ENCODE measurements around the gene FILIP1L. TPM values are rescaled to one million over a fixed set of nuclear protein-coding genes. Genes with fewer than 3 reads are reported as not detected.

Gene FILIP1L
- total RNA-seq, 2 experiments from 2014 or later: not detected

GRCh38 chr3:100019719-100020118, 94.6 kb downstream of the FILIP1L start:
- peaks cover 6% of the 10 kb centered on the region; the same call in 1 of the 2 replicates for H3K9me3 ChIP-seq (ENCODE audit: low read length)
- no peaks in the 10 kb centered on the region for H3K79me2 ChIP-seq (ENCODE audit: insufficient read depth, low read depth, low read length)
- no peak overlapping the region for H3K27ac ChIP-seq (ENCODE audit: low read depth, low read length, poor library complexity, severe bottlenecking)
- TF ChIP-seq EZH2phosphoT487 (IDR thresholded peaks at IDR 0.05; ENCODE audit: borderline replicate concordance, low read depth, low read length) (no peak), CTCF (conservative IDR thresholded peaks at IDR 0.05; ENCODE audit: low read length) (no peak)
- H3K4me2 ChIP-seq (ENCODE audit: low read length): no peak overlapping the region
- no peaks in the 10 kb centered on the region for H3K4me1 ChIP-seq (ENCODE audit: insufficient read depth, low read length, poor library complexity, severe bottlenecking)
- ChIA-PET CTCF (ENCODE audit: unreplicated experiment) (no interaction called here), POLR2A (no interaction called here)
- intact Hi-C loops (cut with micrococcal nuclease; ENCODE audit: unreplicated experiment): loop anchor here (10.0 kb wide), 1 partner anchor 745 kb away; no protein-coding TSS in a partner anchor
- H3K9me2 ChIP-seq (ENCODE audit: insufficient read depth, low read length): no peaks in the 10 kb centered on the region
- no peaks in the 10 kb centered on the region; the same call in 1 of the 2 replicates for H3K36me3 ChIP-seq (ENCODE audit: insufficient read depth, low read length)
- no peak overlapping the region for H2AFZ ChIP-seq (ENCODE audit: low read length)
- no peaks in the 10 kb centered on the region for H4K20me1 ChIP-seq (ENCODE audit: insufficient read depth, low read length)
- no TSS peak for BruUV-seq (replicated peaks)
- no peak overlapping the region for H3K4me3 ChIP-seq (ENCODE audit: low read depth, low read length, poor library complexity, severe bottlenecking)
- no peak for DNase-seq (ENCODE audit: low spot score)

GRCh38 chr3:100018806-100019205, 95.5 kb downstream of the FILIP1L start:
- TF ChIP-seq EZH2phosphoT487 (IDR thresholded peaks at IDR 0.05; ENCODE audit: borderline replicate concordance, low read depth, low read length) (no peak), CTCF (conservative IDR thresholded peaks at IDR 0.05; ENCODE audit: low read length) (no peak)
- no peaks in the 10 kb centered on the region for H4K20me1 ChIP-seq (ENCODE audit: insufficient read depth, low read length)
- no peak overlapping the region for H3K4me2 ChIP-seq (ENCODE audit: low read length)
- ChIA-PET POLR2A (interaction anchor here (0.5 to 1.1 kb wide), 3 partner anchors 9 to 12 kb away, joined by 3 read pairs; no protein-coding TSS in a partner anchor), CTCF (ENCODE audit: unreplicated experiment) (no interaction called here)
- no peaks in the 10 kb centered on the region; the same call in 1 of the 2 replicates for H3K36me3 ChIP-seq (ENCODE audit: insufficient read depth, low read length)
- DNase-seq (ENCODE audit: low spot score): no peak
- no peaks in the 10 kb centered on the region for H3K79me2 ChIP-seq (ENCODE audit: insufficient read depth, low read depth, low read length)
- H3K9me3 ChIP-seq (ENCODE audit: low read length): peaks cover 6% of the 10 kb centered on the region; the same call in 1 of the 2 replicates
- no peaks in the 10 kb centered on the region for H3K9me2 ChIP-seq (ENCODE audit: insufficient read depth, low read length)
- no peak overlapping the region for H3K4me3 ChIP-seq (ENCODE audit: low read depth, low read length, poor library complexity, severe bottlenecking)
- no TSS peak for BruUV-seq (replicated peaks)
- intact Hi-C loops (cut with micrococcal nuclease; ENCODE audit: unreplicated experiment): loop anchor here (10.0 kb wide), 1 partner anchor 744 kb away; no protein-coding TSS in a partner anchor
- H2AFZ ChIP-seq (ENCODE audit: low read length): no peak overlapping the region
- no peak overlapping the region for H3K27ac ChIP-seq (ENCODE audit: low read depth, low read length, poor library complexity, severe bottlenecking)
- no peaks in the 10 kb centered on the region for H3K4me1 ChIP-seq (ENCODE audit: insufficient read depth, low read length, poor library complexity, severe bottlenecking)

- no peak for DNase-seq (ENCODE audit: low spot score)
- Histone ChIP-seq H3K36me3 (ENCODE audit: insufficient read depth, low read length) (no peaks in the 10 kb centered on the region), H2AFZ (ENCODE audit: low read length) (no peak overlapping the region), H3K9me2 (ENCODE audit: insufficient read depth, low read length) (no peaks in the 10 kb centered on the region), H3K4me1 (ENCODE audit: insufficient read depth, low read length, poor library complexity, severe bottlenecking) (no peaks in the 10 kb centered on the region), H3K4me2 (ENCODE audit: low read length) (no peak overlapping the region), H3K9me3 (ENCODE audit: low read length) (peaks cover 2% of the 10 kb centered on the region; the same call in 1 of the 2 replicates), H3K4me3 (ENCODE audit: low read depth, low read length, poor library complexity, severe bottlenecking) (no peak overlapping the region), H3K79me2 (ENCODE audit: insufficient read depth, low read depth, low read length) (no peaks in the 10 kb centered on the region), H3K27ac (ENCODE audit: low read depth, low read length, poor library complexity, severe bottlenecking) (no peak overlapping the region), H4K20me1 (ENCODE audit: insufficient read depth, low read length) (no peaks in the 10 kb centered on the region)
- TF ChIP-seq CTCF (conservative IDR thresholded peaks at IDR 0.05; ENCODE audit: low read length) (no peak), EZH2phosphoT487 (IDR thresholded peaks at IDR 0.05; ENCODE audit: borderline replicate concordance, low read depth, low read length) (no peak)
- ChIA-PET CTCF (ENCODE audit: unreplicated experiment) (no interaction called here), POLR2A (interaction anchor here (0.7 kb wide), 1 partner anchor 20 kb away, joined by 5 read pairs; no protein-coding TSS in a partner anchor)
- intact Hi-C loops (cut with micrococcal nuclease; ENCODE audit: unreplicated experiment): loop anchor here (10.0 kb wide), 1 partner anchor 735 kb away; no protein-coding TSS in a partner anchor
- BruUV-seq (replicated peaks): no TSS peak
Measured at GRCh38 chr3:100010087-100010417, 104.2 kb downstream of the FILIP1L start.
